Fibroblast of skin of left biceps (primary cell): ENCODE measurements around the gene KCNG3.
A peak's percentile ranks its signal among the peaks of the same experiment; 100 is the strongest.

ENCODE experiments used
- DNase-seq, 2 experiments: peaks; one replicate each; pipeline ENCODE4 v3.0.0-alpha.2; 2013; ENCODE audit warnings: low read depth in 2 of 2

Gene KCNG3

GRCh38 chr2:42493468-42494354 is at the start of gene KCNG3:
TSS of gene KCNG3 (minus strand) at chr2:42493982. CDS start at chr2:42493501, 481 bp downstream.
- no peak for DNase-seq

- DNase-seq: no peak
These were observed 49.1 kb upstream of the KCNG3 start for GRCh38 chr2:42542871-42543270.

GRCh38 chr2:42537493-42537892 is 43.7 kb upstream of the KCNG3 start:
- no peak for DNase-seq

- DNase-seq: no peak
These were observed 38.6 kb upstream of the KCNG3 start for GRCh38 chr2:42532397-42532796.

- DNase-seq: no peak
These were observed 29.6 kb upstream of the KCNG3 start for GRCh38 chr2:42523341-42523740.

- no peak for DNase-seq
These were observed 28.3 kb upstream of the KCNG3 start for GRCh38 chr2:42522035-42522434.

GRCh38 chr2:42519624-42520023 is 25.8 kb upstream of the KCNG3 start:
- no peak for DNase-seq

GRCh38 chr2:42516418-42516901 is 22.7 kb upstream of the KCNG3 start:
- DNase-seq: no peak

GRCh38 chr2:42513252-42513918 is 19.6 kb upstream of the KCNG3 start:
- peak in 1 of 2 experiments; percentile 12 for DNase-seq

- DNase-seq: no peak
These were observed 16.9 kb upstream of the KCNG3 start for GRCh38 chr2:42510608-42511243.

GRCh38 chr2:42510191-42510590 is 16.4 kb upstream of the KCNG3 start:
- DNase-seq: no peak

GRCh38 chr2:42504364-42505230 is 10.8 kb upstream of the KCNG3 start:
- no peak for DNase-seq

- DNase-seq: no peak
These were observed 9.5 kb upstream of the KCNG3 start for GRCh38 chr2:42503291-42503690.

GRCh38 chr2:42498497-42498896 is 4.7 kb upstream of the KCNG3 start:
- DNase-seq: no peak

GRCh38 chr2:42495611-42496010 is 1.8 kb upstream of the KCNG3 start:
- no peak for DNase-seq

GRCh38 chr2:42495234-42495581 is 1.4 kb upstream of the KCNG3 start:
- DNase-seq: no peak

- peak; percentile 15 to 26 for DNase-seq
These were observed 812 bp upstream of the KCNG3 start for GRCh38 chr2:42494355-42495233.

GRCh38 chr2:42492691-42493467 is 903 bp downstream of the KCNG3 start:
- no peak for DNase-seq

GRCh38 chr2:42488297-42488696 is 5.5 kb downstream of the KCNG3 start:
- DNase-seq: no peak
